ENCODE results near the gene ARHGAP9.
"Not testable (repeated sequence)": the region's sequence is repeated elsewhere in the genome, so short reads cannot be mapped to it uniquely, and the experiment has no call there.

GRCh38 chr12:57426948-57427347 lies 52.7 kb downstream of the ARHGAP9 start:
- not testable (repeated sequence) for TF ChIP-seq CTCF (conservative IDR thresholded peaks at IDR 0.05); EZH2 (IDR thresholded peaks at IDR 0.05; ENCODE audit: low read depth)
